GM12891 (cell line): Measurements from ENCODE around the gene SLC4A4. TPM values are rescaled to one million over a fixed set of nuclear protein-coding genes. Genes with fewer than 3 reads are reported as not detected.

ENCODE experiments used
- DNase-seq: peaks from one replicate; pipeline ENCODE4 v3.0.0; 2011; ENCODE audit warnings: low spot score; ENCODE audit not compliant: insufficient read length
- FAIRE-seq: peaks from 2 replicates; lab custom pipeline; 2011; peaks lifted over from hg19 to GRCh38; lab: Jason Lieb, UNC
- PAX5 ChIP-seq: IDR thresholded peaks from 2 replicates; pipeline ENCODE4 v1.6.1; 2011; ENCODE audit warnings: low read length, moderate library complexity, mild to moderate bottlenecking; ENCODE audit not compliant: insufficient read depth, severe bottlenecking
- POLR2A ChIP-seq: IDR thresholded peaks from 2 replicates; pipeline ENCODE4 v1.6.1; 2011; ENCODE audit warnings: low read depth, low read length, control low read depth
- POLR2AphosphoS5 ChIP-seq: IDR thresholded peaks from 2 replicates; pipeline ENCODE4 v1.6.1; 2011; ENCODE audit warnings: low read depth, low read length, control low read depth
- POU2F2 ChIP-seq: IDR thresholded peaks from 2 replicates; pipeline ENCODE4 v1.6.1; 2011; ENCODE audit warnings: low read depth, mild to moderate bottlenecking, control low read depth, low read length, moderate library complexity
- SPI1 ChIP-seq: IDR thresholded peaks from 2 replicates; pipeline ENCODE4 v1.6.1; 2011; ENCODE audit warnings: low read depth, low read length, control low read depth
- TAF1 ChIP-seq: IDR thresholded peaks from 2 replicates; pipeline ENCODE4 v1.6.1; 2011; ENCODE audit warnings: low read depth, low read length, control low read depth
- polyA plus RNA-seq: library from polyadenylated mRNA; unstranded; fragments of >200 nt; gene quantifications from one replicate; pipeline ENCODE4 v1.2.1, GENCODE V29; 2012; ENCODE audit warnings: low read depth, missing spikeins, inconsistent platforms; ENCODE audit not compliant: missing spikeins

The SLC4A4 gene
- polyA plus RNA-seq: 0.04 TPM

GRCh38 chr4:71338846-71339593 is at the start of gene SLC4A4:
Gene SLC4A4 (plus strand): TSS chr4:71339020.
- TF ChIP-seq PAX5: no peak
- peak; percentile 89 for TF ChIP-seq SPI1
- DNase-seq: peak; percentile 24
- no peak for FAIRE-seq

- TF ChIP-seq TAF1 (no peak), POLR2A (no peak), SPI1 (no peak), PAX5 (no peak), POU2F2 (no peak), POLR2AphosphoS5 (no peak)
- FAIRE-seq (no peak), DNase-seq (no peak)
Measured at GRCh38 chr4:71290074-71290473, 48.7 kb upstream of the SLC4A4 start.

- TF ChIP-seq POLR2AphosphoS5 (no peak), TAF1 (no peak), SPI1 (no peak), POLR2A (no peak), POU2F2 (no peak), PAX5 (no peak)
- DNase-seq (no peak), FAIRE-seq (no peak)
Measured at GRCh38 chr4:71290476-71290875, 48.3 kb upstream of the SLC4A4 start.

GRCh38 chr4:71292228-71292627 is 46.6 kb upstream of the SLC4A4 start:
- FAIRE-seq (no peak), DNase-seq (no peak)
- no peak for TF ChIP-seq POLR2AphosphoS5
- TF ChIP-seq POU2F2: no peak
- TF ChIP-seq SPI1: no peak
- TF ChIP-seq TAF1: no peak
- no peak for TF ChIP-seq PAX5
- TF ChIP-seq POLR2A: no peak

- no peak for DNase-seq
- no peak for TF ChIP-seq POLR2AphosphoS5
- no peak for TF ChIP-seq TAF1
- no peak for TF ChIP-seq SPI1
- no peak for TF ChIP-seq PAX5
- no peak for TF ChIP-seq POU2F2
- TF ChIP-seq POLR2A: no peak
- FAIRE-seq: no peak
Measured at GRCh38 chr4:71293705-71294104, 45.1 kb upstream of the SLC4A4 start.

- DNase-seq (no peak), FAIRE-seq (no peak)
- TF ChIP-seq PAX5: no peak
- no peak for TF ChIP-seq SPI1
- TF ChIP-seq TAF1: no peak
- no peak for TF ChIP-seq POU2F2
- TF ChIP-seq POLR2A: no peak
- no peak for TF ChIP-seq POLR2AphosphoS5
Measured at GRCh38 chr4:71294301-71294700, 44.5 kb upstream of the SLC4A4 start.

GRCh38 chr4:71296945-71297344 is 41.9 kb upstream of the SLC4A4 start:
- DNase-seq (no peak), FAIRE-seq (no peak)
- TF ChIP-seq POLR2AphosphoS5 (no peak), SPI1 (no peak), PAX5 (no peak), POU2F2 (no peak), POLR2A (no peak), TAF1 (no peak)

- FAIRE-seq: no peak
- no peak for DNase-seq
- TF ChIP-seq POLR2AphosphoS5 (no peak), PAX5 (no peak), POLR2A (no peak), TAF1 (no peak), POU2F2 (no peak), SPI1 (no peak)
Measured at GRCh38 chr4:71300362-71300761, 38.5 kb upstream of the SLC4A4 start.

- TF ChIP-seq POU2F2 (no peak), PAX5 (no peak), POLR2AphosphoS5 (no peak), TAF1 (no peak), SPI1 (no peak), POLR2A (no peak)
- FAIRE-seq (no peak), DNase-seq (no peak)
Measured at GRCh38 chr4:71300964-71301363, 37.9 kb upstream of the SLC4A4 start.

GRCh38 chr4:71303287-71303686 is 35.5 kb upstream of the SLC4A4 start:
- TF ChIP-seq PAX5: no peak
- FAIRE-seq (no peak), DNase-seq (no peak)
